Measurements from ENCODE around the gene WSB2.

- TF ChIP-seq RARB (CRISPR knock-in tag; IDR thresholded peaks at IDR 0.05) (no peak), CREB5 (CRISPR knock-in tag; IDR thresholded peaks at IDR 0.05; ENCODE audit: low read depth) (no peak), SNAI2 (CRISPR knock-in tag; IDR thresholded peaks at IDR 0.05) (no peak), ZFP3 (CRISPR knock-in tag; IDR thresholded peaks at IDR 0.05) (no peak), PATZ1 (CRISPR knock-in tag; IDR thresholded peaks at IDR 0.05; ENCODE audit: borderline replicate concordance) (no peak), ZFP30 (CRISPR knock-in tag; IDR thresholded peaks at IDR 0.05) (no peak), BACH2 (CRISPR knock-in tag; IDR thresholded peaks at IDR 0.05; ENCODE audit: borderline replicate concordance) (no peak), CSDC2 (CRISPR knock-in tag; IDR thresholded peaks at IDR 0.05) (no peak), ZNF70 (CRISPR knock-in tag; IDR thresholded peaks at IDR 0.05) (no peak; the same call in 1 of the 2 replicates), ESRRG (CRISPR knock-in tag; IDR thresholded peaks at IDR 0.05) (no peak), ARNTL (CRISPR knock-in tag; IDR thresholded peaks at IDR 0.05; ENCODE audit: borderline replicate concordance, low read depth) (no peak), ZNF565 (CRISPR knock-in tag; conservative IDR thresholded peaks at IDR 0.05; ENCODE audit: low read depth) (no peak)
Measured at GRCh38 chr12:118064608-118065007, 3.6 kb upstream of the WSB2 start.
